Activated CD4-positive, alpha-beta T cell treated with anti-CD3 and anti-CD28 coated beads, Interleukin-2, amount 50 U/mL, for 24 hours (primary cell): ENCODE results near the gene SLAMF9.

Source experiments
- DNase-seq, 2 donors: peaks; one replicate each; pipeline ENCODE4 v3.0.0-alpha.2; 2020; ENCODE audit warnings: low read depth in 1 of 2, low spot score in 1 of 2

The SLAMF9 gene

GRCh38 chr1:159953536-159954515 is at the start of gene SLAMF9:
Gene SLAMF9 (minus strand): TSS chr1:159954237. CDS start chr1:159954137, 100 bp downstream.
- DNase-seq, result no peak

GRCh38 chr1:160001440-160001839 is 47.4 kb upstream of the SLAMF9 start:
- DNase-seq, result no peak

DNA sequence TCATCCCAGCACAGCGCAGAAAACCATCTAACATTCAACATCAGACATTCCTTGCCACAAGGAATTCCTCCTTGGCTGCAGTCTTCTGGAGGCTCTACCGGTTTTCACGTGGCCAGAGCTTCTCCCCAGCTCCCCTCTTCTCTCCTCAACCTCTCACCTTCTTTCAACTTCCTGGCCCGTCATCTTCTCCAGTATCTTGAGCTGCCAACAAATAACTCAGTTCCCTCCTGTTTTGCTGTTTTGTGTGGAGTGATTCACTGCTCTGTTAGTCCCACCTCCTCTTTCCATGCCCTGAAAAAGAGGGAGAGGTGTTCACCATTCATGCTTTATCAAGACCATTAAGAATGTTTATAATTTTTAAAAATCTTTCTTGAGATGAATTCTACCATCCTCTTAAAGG is 45.2 kb upstream of the SLAMF9 start:
- DNase-seq, result no peak

DNA sequence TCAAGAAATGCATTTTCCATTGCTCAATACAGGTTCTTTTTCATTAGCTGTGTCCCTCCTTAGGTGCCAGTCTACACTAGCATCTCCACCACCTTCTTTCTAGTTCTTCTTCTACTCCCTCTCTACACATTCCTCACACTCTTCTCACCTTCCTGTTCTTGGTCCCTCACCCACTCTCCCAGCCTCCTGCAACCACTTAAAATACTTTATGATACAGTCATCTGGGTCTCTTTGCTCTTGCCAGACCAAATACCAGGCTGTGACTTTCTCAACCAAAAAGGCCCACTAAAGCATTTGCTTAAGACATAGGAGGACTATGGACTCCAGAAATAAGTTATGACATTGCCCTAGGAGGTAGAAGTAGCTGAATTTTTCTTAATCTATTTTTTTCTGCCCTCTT is 42.6 kb upstream of the SLAMF9 start:
- no peak for DNase-seq

- DNase-seq, result no peak
Observed at GRCh38 chr1:159994896-159995295, 40.9 kb upstream of the SLAMF9 start.

GRCh38 chr1:159993911-159994310 is 39.9 kb upstream of the SLAMF9 start:
- no peak for DNase-seq

DNA sequence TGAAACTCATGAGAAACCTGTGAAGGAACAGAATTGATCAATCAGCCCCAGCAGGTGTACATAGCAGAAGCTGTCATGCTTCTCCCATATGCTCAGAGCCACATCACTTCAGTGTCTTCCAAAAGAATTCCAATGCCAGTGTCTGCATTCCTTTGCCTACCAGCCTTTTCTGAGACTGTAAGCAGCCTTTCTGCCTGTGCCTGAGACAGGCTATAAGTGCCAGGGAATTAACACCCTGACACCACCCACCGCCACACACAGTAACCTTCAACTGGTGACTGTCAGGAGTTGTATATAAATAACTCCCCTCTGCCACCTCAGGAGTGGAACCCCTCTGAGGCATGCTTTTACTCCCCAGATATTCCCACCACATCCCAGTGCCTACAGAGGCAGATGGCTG is 38.1 kb upstream of the SLAMF9 start:
- DNase-seq, result no peak

DNA sequence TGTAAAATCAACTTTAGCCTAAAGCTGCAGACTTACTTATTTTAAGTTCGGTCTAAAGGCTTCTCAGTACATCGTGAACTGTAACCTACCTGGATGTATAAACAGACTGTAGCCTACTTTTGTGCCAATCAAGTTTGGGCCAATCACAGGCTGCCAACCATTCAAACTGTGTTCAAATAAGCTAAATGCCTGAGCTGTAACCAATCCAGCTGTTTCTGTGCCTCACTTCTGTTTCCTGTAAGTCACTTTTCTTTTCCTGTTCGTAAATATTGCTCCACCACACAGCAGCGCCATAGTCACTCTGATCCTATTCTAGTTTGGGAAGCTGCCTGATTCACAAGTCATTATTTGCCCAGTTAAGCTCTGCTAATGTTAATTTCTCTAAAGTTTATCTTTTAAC is 37.5 kb upstream of the SLAMF9 start:
- no peak for DNase-seq

DNA sequence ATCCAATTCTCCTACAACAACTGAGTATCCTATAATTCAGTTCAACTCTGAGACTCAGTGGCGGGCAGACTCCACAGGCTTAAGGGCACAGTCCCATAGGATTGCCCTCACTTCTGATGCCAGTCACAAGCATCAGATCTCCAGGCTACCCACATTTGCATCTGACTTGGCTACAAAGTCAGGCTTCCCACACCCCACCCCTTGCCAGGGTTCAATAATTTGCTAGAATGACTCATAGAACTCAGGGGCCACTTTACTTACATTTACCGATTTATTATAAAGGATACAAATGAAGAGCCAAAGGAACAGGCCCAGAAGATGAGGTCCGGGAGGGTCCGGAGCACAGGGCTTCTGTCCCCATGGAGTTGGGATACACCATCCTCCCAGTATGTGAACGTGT is 36.0 kb upstream of the SLAMF9 start:
- no peak for DNase-seq

DNA sequence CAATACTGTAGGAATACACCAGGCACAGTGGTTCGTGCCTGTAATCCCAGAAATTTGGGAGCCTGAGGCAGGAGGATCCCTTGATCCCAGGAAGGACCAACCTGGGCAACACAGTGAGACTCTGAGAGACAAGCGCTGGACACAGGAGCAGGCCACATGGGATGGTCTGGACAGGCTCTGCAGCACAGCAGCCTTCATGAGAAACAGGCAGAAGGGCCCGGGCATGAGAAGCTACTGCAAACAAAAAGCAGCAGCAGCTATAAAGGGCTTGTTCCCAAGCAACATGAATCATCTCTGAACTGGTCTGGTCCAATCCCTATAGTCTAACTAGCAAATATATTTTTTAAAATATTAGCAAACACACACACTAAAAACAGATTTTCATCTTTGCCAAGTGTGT is 35.5 kb upstream of the SLAMF9 start:
- DNase-seq, result no peak

GRCh38 chr1:159988006-159988405 is 34.0 kb upstream of the SLAMF9 start:
- DNase-seq, result no peak

GRCh38 chr1:159987186-159987585 is 33.1 kb upstream of the SLAMF9 start:
- no peak for DNase-seq

- DNase-seq, result no peak
Observed at GRCh38 chr1:159986531-159986930, 32.5 kb upstream of the SLAMF9 start.

DNA sequence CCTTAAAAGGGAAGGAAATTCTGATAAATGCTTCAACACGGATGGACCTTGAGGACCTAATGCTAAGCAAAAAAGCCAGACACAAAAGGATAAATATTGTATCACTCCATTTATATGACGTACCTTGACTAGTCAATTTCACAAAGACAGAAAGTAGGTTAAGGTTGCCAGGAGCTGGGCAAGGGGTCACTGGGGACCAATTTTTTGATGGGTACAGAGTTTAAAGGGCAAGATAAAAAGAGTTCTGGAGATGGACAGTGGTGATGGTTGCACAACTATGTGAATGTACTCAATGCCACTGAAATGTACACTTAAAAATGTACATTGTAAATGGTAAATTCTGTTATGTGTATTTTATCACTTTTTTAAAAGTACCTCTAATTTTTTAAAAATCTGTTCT is 32.1 kb upstream of the SLAMF9 start:
- no peak for DNase-seq

GRCh38 chr1:159985473-159985872 is 31.4 kb upstream of the SLAMF9 start:
- no peak for DNase-seq

DNA sequence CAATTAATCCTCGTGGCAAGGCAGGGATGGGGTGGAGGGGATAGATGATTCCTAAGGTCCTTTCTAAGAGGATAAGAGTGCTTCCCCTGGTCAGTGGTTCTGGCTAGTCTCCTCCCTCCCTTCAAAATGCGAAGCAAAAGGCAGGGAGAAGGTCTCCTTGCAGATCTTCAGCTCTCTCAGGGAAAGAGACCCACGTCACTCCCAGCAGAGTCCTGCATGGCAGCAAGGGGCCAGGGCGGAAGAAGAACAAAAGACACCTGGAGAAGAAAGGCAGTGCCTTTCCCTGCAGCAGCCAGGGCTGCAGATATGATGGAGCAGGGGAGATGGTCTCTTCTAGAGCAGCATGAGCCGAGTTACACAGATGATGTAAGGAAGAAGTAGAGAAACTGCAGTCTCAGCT is 29.6 kb upstream of the SLAMF9 start:
- DNase-seq, result no peak

- DNase-seq, result no peak
Observed at GRCh38 chr1:159982280-159982679, 28.2 kb upstream of the SLAMF9 start.

- no peak for DNase-seq
Observed at GRCh38 chr1:159981351-159982055, 27.5 kb upstream of the SLAMF9 start.

- no peak for DNase-seq
Observed at GRCh38 chr1:159980786-159981185, 26.7 kb upstream of the SLAMF9 start.

DNA sequence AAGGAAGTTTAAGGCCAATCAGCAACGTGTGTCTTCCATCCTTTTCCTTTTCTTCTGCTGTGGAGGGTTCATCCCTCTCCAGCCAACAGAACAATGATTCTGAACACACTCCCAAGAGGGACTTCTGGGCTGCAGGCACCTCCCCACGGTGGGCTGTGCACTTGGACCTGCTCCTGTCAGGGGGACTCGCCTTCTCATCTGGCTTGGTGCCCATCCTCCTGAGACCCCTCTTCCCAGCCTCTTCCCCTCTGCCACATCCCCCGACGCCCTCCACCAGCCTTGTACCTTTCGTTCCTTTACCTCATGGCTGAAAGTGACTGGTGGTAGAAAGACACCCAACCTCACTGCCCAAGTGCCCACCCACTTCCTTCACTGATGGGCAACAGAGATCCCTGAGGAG is 26.0 kb upstream of the SLAMF9 start:
- DNase-seq, result no peak

- DNase-seq, result no peak
Observed at GRCh38 chr1:159979257-159979656, 25.2 kb upstream of the SLAMF9 start.

DNA sequence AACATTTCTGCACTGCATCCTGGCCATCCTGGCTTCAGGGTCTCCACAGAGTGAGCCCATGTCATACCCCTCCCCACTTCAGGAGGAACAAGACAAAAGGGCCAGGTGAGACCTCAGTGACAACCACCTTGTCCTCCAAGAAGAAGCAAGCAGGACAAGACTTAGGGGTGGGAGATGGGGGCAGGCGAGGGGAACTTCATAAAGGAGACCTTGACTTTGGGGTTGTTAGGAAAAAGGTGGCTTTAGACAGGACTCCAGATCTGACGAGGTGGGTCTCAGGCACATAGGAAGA is 24.0 kb upstream of the SLAMF9 start:
- DNase-seq, result no peak
